Effector memory CD8-positive, alpha-beta T cell (primary cell): ENCODE results near the gene NTRK3.

Source experiments
- ATAC-seq: fragments of 150-1000 bp; cut with Tn5 transposase; replicated peaks from 2 replicates; pipeline ENCODE4 v1.10.0; 2021; ENCODE audit warnings: mild to moderate bottlenecking, moderate library complexity
- DNase-seq, 3 experiments: peaks; one replicate each; pipeline ENCODE4 v3.0.0; 2021
- H3K27ac Mint-ChIP-seq, 2 donors: one replicate each; pipeline ENCODE4 v1.8.0; 2022; ENCODE audit warnings: mild to moderate bottlenecking in 2 of 2, mixed read lengths in 2 of 2, moderate library complexity in 2 of 2
- H3K27me3 Mint-ChIP-seq, 2 donors: one replicate each; pipeline ENCODE4 v1.8.0; 2022; ENCODE audit warnings: mixed read lengths in 2 of 2
- H3K36me3 Mint-ChIP-seq: one replicate; pipeline ENCODE4 v1.8.0; 2022; ENCODE audit warnings: mild to moderate bottlenecking, moderate library complexity, mixed read lengths; ENCODE audit not compliant: insufficient read depth
- H3K4me1 Mint-ChIP-seq, 2 donors: one replicate each; pipeline ENCODE4 v1.8.0; 2022; ENCODE audit warnings: low read depth in 2 of 2, mixed read lengths in 2 of 2
- H3K4me3 Mint-ChIP-seq, 2 donors: one replicate each; pipeline ENCODE4 v1.8.0; 2022; ENCODE audit warnings: mild to moderate bottlenecking in 2 of 2, mixed read lengths in 2 of 2, moderate library complexity in 2 of 2
- H3K9me3 Mint-ChIP-seq, 2 donors: one replicate each; pipeline ENCODE4 v1.8.0; 2022; ENCODE audit warnings: mixed read lengths in 2 of 2

Gene NTRK3

GRCh38 chr15:88006146-88006545 lies 250.4 kb downstream of the NTRK3 start:
- DNase-seq = no peak
- Mint-ChIP-seq H3K4me1 (no peaks in the 10 kb centered on the region), H3K27ac (no peak overlapping the region), H3K9me3 (peaks cover 0 to 4% of the 10 kb centered on the region in 2 donors), H3K36me3 (no peaks in the 10 kb centered on the region), H3K4me3 (no peak overlapping the region), H3K27me3 (peaks cover 0 to 17% of the 10 kb centered on the region in 2 donors)
- no peak for ATAC-seq

- peaks cover 0 to 4% of the 10 kb centered on the region in 2 donors for H3K9me3 Mint-ChIP-seq
- H3K36me3 Mint-ChIP-seq = no peaks in the 10 kb centered on the region
- peaks cover 0 to 15% of the 10 kb centered on the region in 2 donors for H3K27me3 Mint-ChIP-seq
- no peaks in the 10 kb centered on the region for H3K4me1 Mint-ChIP-seq
- no peak overlapping the region for H3K4me3 Mint-ChIP-seq
- no peak for ATAC-seq
- DNase-seq = no peak
- no peak overlapping the region for H3K27ac Mint-ChIP-seq
Measured at GRCh38 chr15:88004399-88004798, 252.1 kb downstream of the NTRK3 start.

- H3K27me3 Mint-ChIP-seq = peaks cover 0 to 15% of the 10 kb centered on the region in 2 donors
- H3K4me1 Mint-ChIP-seq = no peaks in the 10 kb centered on the region
- no peaks in the 10 kb centered on the region for H3K36me3 Mint-ChIP-seq
- no peak for DNase-seq
- peaks cover 0 to 4% of the 10 kb centered on the region in 2 donors for H3K9me3 Mint-ChIP-seq
- no peak overlapping the region for H3K4me3 Mint-ChIP-seq
- no peak for ATAC-seq
- no peak overlapping the region for H3K27ac Mint-ChIP-seq
Measured at GRCh38 chr15:88003541-88004327, 252.8 kb downstream of the NTRK3 start.

- DNase-seq (no peak), ATAC-seq (no peak)
- Mint-ChIP-seq H3K4me1 (no peaks in the 10 kb centered on the region), H3K9me3 (peaks cover 0 to 4% of the 10 kb centered on the region in 2 donors), H3K27ac (no peak overlapping the region), H3K36me3 (no peaks in the 10 kb centered on the region), H3K27me3 (peaks cover 0 to 15% of the 10 kb centered on the region in 2 donors), H3K4me3 (no peak overlapping the region)
Measured at GRCh38 chr15:88002706-88003105, 253.8 kb downstream of the NTRK3 start.

- Mint-ChIP-seq H3K4me1 (no peaks in the 10 kb centered on the region), H3K9me3 (no peaks in the 10 kb centered on the region), H3K27ac (no peak overlapping the region), H3K36me3 (no peaks in the 10 kb centered on the region), H3K4me3 (no peak overlapping the region), H3K27me3 (no peaks in the 10 kb centered on the region)
- no peak for DNase-seq
- no peak for ATAC-seq
Measured at GRCh38 chr15:87998630-87999029, 257.9 kb downstream of the NTRK3 start.

GRCh38 chr15:87986776-87987175 lies 269.8 kb downstream of the NTRK3 start:
- Mint-ChIP-seq H3K9me3 (no peaks in the 10 kb centered on the region), H3K27me3 (peaks cover 0 to 12% of the 10 kb centered on the region in 2 donors)
- ATAC-seq = no peak

GRCh38 chr15:87985451-87985850 lies 271.1 kb downstream of the NTRK3 start:
- no peak overlapping the region for H3K4me3 Mint-ChIP-seq
- no peaks in the 10 kb centered on the region for H3K4me1 Mint-ChIP-seq
- H3K36me3 Mint-ChIP-seq = no peaks in the 10 kb centered on the region
- no peaks in the 10 kb centered on the region for H3K9me3 Mint-ChIP-seq
- H3K27me3 Mint-ChIP-seq = peaks cover 0 to 12% of the 10 kb centered on the region in 2 donors
- H3K27ac Mint-ChIP-seq = no peak overlapping the region
- DNase-seq = no peak
- ATAC-seq = no peak

More at GRCh38 chr15:87986776-87987175, 269.8 kb downstream of the NTRK3 start:
- H3K4me3 Mint-ChIP-seq = no peak overlapping the region
- no peaks in the 10 kb centered on the region for H3K36me3 Mint-ChIP-seq
- no peaks in the 10 kb centered on the region for H3K4me1 Mint-ChIP-seq
- no peak overlapping the region for H3K27ac Mint-ChIP-seq
- no peak for DNase-seq

- Mint-ChIP-seq H3K27ac (no peak overlapping the region), H3K4me3 (no peak overlapping the region), H3K4me1 (no peaks in the 10 kb centered on the region), H3K27me3 (peaks cover 4 to 35% of the 10 kb centered on the region in 2 donors), H3K36me3 (no peaks in the 10 kb centered on the region), H3K9me3 (peaks cover 0 to 7% of the 10 kb centered on the region in 2 donors)
- ATAC-seq (no peak), DNase-seq (no peak)
Measured at GRCh38 chr15:87981969-87982368, 274.6 kb downstream of the NTRK3 start.

GRCh38 chr15:87977907-87978306 lies 278.6 kb downstream of the NTRK3 start:
- no peak overlapping the region for H3K27ac Mint-ChIP-seq
- no peak overlapping the region for H3K4me3 Mint-ChIP-seq
- H3K36me3 Mint-ChIP-seq = no peaks in the 10 kb centered on the region
- no peaks in the 10 kb centered on the region for H3K4me1 Mint-ChIP-seq
- peaks cover 0 to 7% of the 10 kb centered on the region in 2 donors for H3K9me3 Mint-ChIP-seq
- DNase-seq (no peak), ATAC-seq (no peak)
- H3K27me3 Mint-ChIP-seq = peaks cover 16 to 41% of the 10 kb centered on the region in 2 donors

GRCh38 chr15:87976552-87976951 lies 280.0 kb downstream of the NTRK3 start:
- Mint-ChIP-seq H3K4me1 (no peaks in the 10 kb centered on the region), H3K27ac (no peak overlapping the region), H3K27me3 (peaks cover 16 to 41% of the 10 kb centered on the region in 2 donors), H3K9me3 (peaks cover 0 to 7% of the 10 kb centered on the region in 2 donors), H3K4me3 (no peak overlapping the region), H3K36me3 (no peaks in the 10 kb centered on the region)
- DNase-seq (no peak), ATAC-seq (no peak)

- DNase-seq = no peak
- Mint-ChIP-seq H3K27ac (no peak overlapping the region), H3K4me3 (no peak overlapping the region), H3K9me3 (peaks cover 0 to 7% of the 10 kb centered on the region in 2 donors), H3K36me3 (no peaks in the 10 kb centered on the region), H3K27me3 (peaks cover 16 to 34% of the 10 kb centered on the region in 2 donors), H3K4me1 (no peaks in the 10 kb centered on the region)
- no peak for ATAC-seq
Measured at GRCh38 chr15:87973501-87974215, 282.9 kb downstream of the NTRK3 start.

GRCh38 chr15:87971076-87971475 lies 285.5 kb downstream of the NTRK3 start:
- H3K4me1 Mint-ChIP-seq = no peaks in the 10 kb centered on the region

GRCh38 chr15:87967951-87968350 lies 288.6 kb downstream of the NTRK3 start:
- H3K36me3 Mint-ChIP-seq = no peaks in the 10 kb centered on the region
- H3K4me3 Mint-ChIP-seq = no peak overlapping the region
- no peak overlapping the region for H3K27ac Mint-ChIP-seq
- no peaks in the 10 kb centered on the region for H3K27me3 Mint-ChIP-seq
- no peak for DNase-seq
- no peaks in the 10 kb centered on the region for H3K4me1 Mint-ChIP-seq
- H3K9me3 Mint-ChIP-seq = no peaks in the 10 kb centered on the region
- no peak for ATAC-seq

More at GRCh38 chr15:87971076-87971475, 285.5 kb downstream of the NTRK3 start:
- Mint-ChIP-seq H3K9me3 (no peaks in the 10 kb centered on the region), H3K36me3 (no peaks in the 10 kb centered on the region), H3K27me3 (peaks cover 6 to 9% of the 10 kb centered on the region in 2 donors), H3K27ac (no peak overlapping the region), H3K4me3 (no peak overlapping the region)
- ATAC-seq (no peak), DNase-seq (no peak)

GRCh38 chr15:87965304-87965703 lies 291.2 kb downstream of the NTRK3 start:
- DNase-seq (no peak), ATAC-seq (no peak)
- Mint-ChIP-seq H3K27me3 (peaks cover 0 to 16% of the 10 kb centered on the region in 2 donors), H3K27ac (no peak overlapping the region), H3K4me3 (no peak overlapping the region), H3K4me1 (no peaks in the 10 kb centered on the region), H3K36me3 (no peaks in the 10 kb centered on the region), H3K9me3 (no peaks in the 10 kb centered on the region)
